ENCODE measurements around the gene RAPGEF6. TPM values are rescaled to one million over a fixed set of nuclear protein-coding genes. Genes with fewer than 3 reads are reported as not detected.

Gene RAPGEF6
- total and polyA plus RNA-seq, 2 experiments from 2014 or later: 9.5 to 20.3 TPM

DNA sequence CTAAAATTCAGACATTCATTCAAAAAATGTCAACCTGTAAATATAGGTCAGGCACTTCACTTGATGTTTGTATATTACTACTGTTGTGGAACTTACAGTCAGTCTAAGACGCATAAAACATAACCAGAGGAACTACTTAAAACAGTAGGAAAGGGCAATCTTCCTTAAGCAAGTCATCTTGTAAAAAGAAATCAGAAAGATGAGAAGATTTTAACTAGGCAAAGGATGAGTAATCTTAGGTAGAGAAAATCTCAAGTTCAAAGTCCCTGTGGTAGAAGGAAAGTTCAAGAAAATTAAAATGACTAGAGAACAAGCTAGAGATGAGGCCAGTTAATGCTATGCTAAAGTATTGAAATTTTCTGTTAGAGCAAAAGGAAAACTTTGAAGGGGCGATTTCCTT is 152.4 kb downstream of the RAPGEF6 start:
- ATAC-seq: no peak

More for the DNA sequence above, 152.4 kb downstream of the RAPGEF6 start:
- Histone ChIP-seq H3K27ac (ENCODE audit: low read depth) (no peak overlapping the region), H3K4me1 (ENCODE audit: insufficient read depth) (no peaks in the 10 kb centered on the region), H3F3A (replicated peaks; ENCODE audit: low read depth) (no peaks in the 10 kb centered on the region), H3K79me2 (replicated peaks; ENCODE audit: insufficient read depth) (no peaks in the 10 kb centered on the region), H3K4me2 (no peak overlapping the region), H4K20me1 (replicated peaks; ENCODE audit: insufficient read depth) (no peaks in the 10 kb centered on the region; the same call in 1 of the 2 replicates), H3K4me3 (no peak overlapping the region), H3K9me2 (ENCODE audit: insufficient read depth) (no peaks in the 10 kb centered on the region), H2AFZ (no peak overlapping the region), H3K36me3 (ENCODE audit: insufficient read depth) (no peaks in the 10 kb centered on the region; the same call in 1 of the 2 replicates), H3K27me3 (ENCODE audit: insufficient read depth) (no peaks in the 10 kb centered on the region)
- Mint-ChIP-seq H3K9me3 (no peaks in the 10 kb centered on the region; the same call in 2 of the 3 replicates), H3K27me3 (ENCODE audit: insufficient read depth, low read depth, poor library complexity) (peaks cover 3% of the 10 kb centered on the region), H3K36me3 (ENCODE audit: low read depth) (peaks cover 25% of the 10 kb centered on the region; the same call in 2 of the 3 replicates), H3K4me3 (no peak overlapping the region), H3K27ac (no peak overlapping the region), H3K4me1 (no peaks in the 10 kb centered on the region)
- no peak for DNase-seq (ENCODE audit: low spot score)
- no peak for TF ChIP-seq NANOG (IDR thresholded peaks at IDR 0.05; ENCODE audit: borderline replicate concordance)
- no peak for TF ChIP-seq ZNF331 (CRISPR knock-in tag; IDR thresholded peaks at IDR 0.05; ENCODE audit: low read depth)
- no peak for TF ChIP-seq POLR2AphosphoS5 (IDR thresholded peaks at IDR 0.05; ENCODE audit: low read depth)
- no peak for TF ChIP-seq EZH2phosphoT487 (IDR thresholded peaks at IDR 0.05; ENCODE audit: unreplicated experiment)
- TF ChIP-seq, protein P1, sequence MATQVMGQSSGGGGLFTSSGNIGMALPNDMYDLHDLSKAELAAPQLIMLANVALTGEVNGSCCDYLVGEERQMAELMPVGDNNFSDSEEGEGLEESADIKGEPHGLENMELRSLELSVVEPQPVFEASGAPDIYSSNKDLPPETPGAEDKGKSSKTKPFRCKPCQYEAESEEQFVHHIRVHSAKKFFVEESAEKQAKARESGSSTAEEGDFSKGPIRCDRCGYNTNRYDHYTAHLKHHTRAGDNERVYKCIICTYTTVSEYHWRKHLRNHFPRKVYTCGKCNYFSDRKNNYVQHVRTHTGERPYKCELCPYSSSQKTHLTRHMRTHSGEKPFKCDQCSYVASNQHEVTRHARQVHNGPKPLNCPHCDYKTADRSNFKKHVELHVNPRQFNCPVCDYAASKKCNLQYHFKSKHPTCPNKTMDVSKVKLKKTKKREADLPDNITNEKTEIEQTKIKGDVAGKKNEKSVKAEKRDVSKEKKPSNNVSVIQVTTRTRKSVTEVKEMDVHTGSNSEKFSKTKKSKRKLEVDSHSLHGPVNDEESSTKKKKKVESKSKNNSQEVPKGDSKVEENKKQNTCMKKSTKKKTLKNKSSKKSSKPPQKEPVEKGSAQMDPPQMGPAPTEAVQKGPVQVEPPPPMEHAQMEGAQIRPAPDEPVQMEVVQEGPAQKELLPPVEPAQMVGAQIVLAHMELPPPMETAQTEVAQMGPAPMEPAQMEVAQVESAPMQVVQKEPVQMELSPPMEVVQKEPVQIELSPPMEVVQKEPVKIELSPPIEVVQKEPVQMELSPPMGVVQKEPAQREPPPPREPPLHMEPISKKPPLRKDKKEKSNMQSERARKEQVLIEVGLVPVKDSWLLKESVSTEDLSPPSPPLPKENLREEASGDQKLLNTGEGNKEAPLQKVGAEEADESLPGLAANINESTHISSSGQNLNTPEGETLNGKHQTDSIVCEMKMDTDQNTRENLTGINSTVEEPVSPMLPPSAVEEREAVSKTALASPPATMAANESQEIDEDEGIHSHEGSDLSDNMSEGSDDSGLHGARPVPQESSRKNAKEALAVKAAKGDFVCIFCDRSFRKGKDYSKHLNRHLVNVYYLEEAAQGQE (IDR thresholded peaks at IDR 0.05; ENCODE audit: unreplicated experiment): no peak
- TF ChIP-seq, protein P2, sequence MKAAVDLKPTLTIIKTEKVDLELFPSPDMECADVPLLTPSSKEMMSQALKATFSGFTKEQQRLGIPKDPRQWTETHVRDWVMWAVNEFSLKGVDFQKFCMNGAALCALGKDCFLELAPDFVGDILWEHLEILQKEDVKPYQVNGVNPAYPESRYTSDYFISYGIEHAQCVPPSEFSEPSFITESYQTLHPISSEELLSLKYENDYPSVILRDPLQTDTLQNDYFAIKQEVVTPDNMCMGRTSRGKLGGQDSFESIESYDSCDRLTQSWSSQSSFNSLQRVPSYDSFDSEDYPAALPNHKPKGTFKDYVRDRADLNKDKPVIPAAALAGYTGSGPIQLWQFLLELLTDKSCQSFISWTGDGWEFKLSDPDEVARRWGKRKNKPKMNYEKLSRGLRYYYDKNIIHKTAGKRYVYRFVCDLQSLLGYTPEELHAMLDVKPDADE (IDR thresholded peaks at IDR 0.05): no peak
- TF ChIP-seq EZH2 (IDR thresholded peaks at IDR 0.05; ENCODE audit: low read depth, unreplicated experiment): no peak
- TF ChIP-seq, protein P3, sequence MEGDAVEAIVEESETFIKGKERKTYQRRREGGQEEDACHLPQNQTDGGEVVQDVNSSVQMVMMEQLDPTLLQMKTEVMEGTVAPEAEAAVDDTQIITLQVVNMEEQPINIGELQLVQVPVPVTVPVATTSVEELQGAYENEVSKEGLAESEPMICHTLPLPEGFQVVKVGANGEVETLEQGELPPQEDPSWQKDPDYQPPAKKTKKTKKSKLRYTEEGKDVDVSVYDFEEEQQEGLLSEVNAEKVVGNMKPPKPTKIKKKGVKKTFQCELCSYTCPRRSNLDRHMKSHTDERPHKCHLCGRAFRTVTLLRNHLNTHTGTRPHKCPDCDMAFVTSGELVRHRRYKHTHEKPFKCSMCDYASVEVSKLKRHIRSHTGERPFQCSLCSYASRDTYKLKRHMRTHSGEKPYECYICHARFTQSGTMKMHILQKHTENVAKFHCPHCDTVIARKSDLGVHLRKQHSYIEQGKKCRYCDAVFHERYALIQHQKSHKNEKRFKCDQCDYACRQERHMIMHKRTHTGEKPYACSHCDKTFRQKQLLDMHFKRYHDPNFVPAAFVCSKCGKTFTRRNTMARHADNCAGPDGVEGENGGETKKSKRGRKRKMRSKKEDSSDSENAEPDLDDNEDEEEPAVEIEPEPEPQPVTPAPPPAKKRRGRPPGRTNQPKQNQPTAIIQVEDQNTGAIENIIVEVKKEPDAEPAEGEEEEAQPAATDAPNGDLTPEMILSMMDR (conservative IDR thresholded peaks at IDR 0.05; ENCODE audit: low read depth in 2 of 2): no peak
- TF ChIP-seq JUNB (IDR thresholded peaks at IDR 0.05; ENCODE audit: unreplicated experiment): no peak
- no peak for TF ChIP-seq ZNF114 (CRISPR knock-in tag; IDR thresholded peaks at IDR 0.05)
- no peak for TF ChIP-seq CREB1 (CRISPR knock-in tag; IDR thresholded peaks at IDR 0.05; ENCODE audit: low read depth)
- TF ChIP-seq, protein P4, sequence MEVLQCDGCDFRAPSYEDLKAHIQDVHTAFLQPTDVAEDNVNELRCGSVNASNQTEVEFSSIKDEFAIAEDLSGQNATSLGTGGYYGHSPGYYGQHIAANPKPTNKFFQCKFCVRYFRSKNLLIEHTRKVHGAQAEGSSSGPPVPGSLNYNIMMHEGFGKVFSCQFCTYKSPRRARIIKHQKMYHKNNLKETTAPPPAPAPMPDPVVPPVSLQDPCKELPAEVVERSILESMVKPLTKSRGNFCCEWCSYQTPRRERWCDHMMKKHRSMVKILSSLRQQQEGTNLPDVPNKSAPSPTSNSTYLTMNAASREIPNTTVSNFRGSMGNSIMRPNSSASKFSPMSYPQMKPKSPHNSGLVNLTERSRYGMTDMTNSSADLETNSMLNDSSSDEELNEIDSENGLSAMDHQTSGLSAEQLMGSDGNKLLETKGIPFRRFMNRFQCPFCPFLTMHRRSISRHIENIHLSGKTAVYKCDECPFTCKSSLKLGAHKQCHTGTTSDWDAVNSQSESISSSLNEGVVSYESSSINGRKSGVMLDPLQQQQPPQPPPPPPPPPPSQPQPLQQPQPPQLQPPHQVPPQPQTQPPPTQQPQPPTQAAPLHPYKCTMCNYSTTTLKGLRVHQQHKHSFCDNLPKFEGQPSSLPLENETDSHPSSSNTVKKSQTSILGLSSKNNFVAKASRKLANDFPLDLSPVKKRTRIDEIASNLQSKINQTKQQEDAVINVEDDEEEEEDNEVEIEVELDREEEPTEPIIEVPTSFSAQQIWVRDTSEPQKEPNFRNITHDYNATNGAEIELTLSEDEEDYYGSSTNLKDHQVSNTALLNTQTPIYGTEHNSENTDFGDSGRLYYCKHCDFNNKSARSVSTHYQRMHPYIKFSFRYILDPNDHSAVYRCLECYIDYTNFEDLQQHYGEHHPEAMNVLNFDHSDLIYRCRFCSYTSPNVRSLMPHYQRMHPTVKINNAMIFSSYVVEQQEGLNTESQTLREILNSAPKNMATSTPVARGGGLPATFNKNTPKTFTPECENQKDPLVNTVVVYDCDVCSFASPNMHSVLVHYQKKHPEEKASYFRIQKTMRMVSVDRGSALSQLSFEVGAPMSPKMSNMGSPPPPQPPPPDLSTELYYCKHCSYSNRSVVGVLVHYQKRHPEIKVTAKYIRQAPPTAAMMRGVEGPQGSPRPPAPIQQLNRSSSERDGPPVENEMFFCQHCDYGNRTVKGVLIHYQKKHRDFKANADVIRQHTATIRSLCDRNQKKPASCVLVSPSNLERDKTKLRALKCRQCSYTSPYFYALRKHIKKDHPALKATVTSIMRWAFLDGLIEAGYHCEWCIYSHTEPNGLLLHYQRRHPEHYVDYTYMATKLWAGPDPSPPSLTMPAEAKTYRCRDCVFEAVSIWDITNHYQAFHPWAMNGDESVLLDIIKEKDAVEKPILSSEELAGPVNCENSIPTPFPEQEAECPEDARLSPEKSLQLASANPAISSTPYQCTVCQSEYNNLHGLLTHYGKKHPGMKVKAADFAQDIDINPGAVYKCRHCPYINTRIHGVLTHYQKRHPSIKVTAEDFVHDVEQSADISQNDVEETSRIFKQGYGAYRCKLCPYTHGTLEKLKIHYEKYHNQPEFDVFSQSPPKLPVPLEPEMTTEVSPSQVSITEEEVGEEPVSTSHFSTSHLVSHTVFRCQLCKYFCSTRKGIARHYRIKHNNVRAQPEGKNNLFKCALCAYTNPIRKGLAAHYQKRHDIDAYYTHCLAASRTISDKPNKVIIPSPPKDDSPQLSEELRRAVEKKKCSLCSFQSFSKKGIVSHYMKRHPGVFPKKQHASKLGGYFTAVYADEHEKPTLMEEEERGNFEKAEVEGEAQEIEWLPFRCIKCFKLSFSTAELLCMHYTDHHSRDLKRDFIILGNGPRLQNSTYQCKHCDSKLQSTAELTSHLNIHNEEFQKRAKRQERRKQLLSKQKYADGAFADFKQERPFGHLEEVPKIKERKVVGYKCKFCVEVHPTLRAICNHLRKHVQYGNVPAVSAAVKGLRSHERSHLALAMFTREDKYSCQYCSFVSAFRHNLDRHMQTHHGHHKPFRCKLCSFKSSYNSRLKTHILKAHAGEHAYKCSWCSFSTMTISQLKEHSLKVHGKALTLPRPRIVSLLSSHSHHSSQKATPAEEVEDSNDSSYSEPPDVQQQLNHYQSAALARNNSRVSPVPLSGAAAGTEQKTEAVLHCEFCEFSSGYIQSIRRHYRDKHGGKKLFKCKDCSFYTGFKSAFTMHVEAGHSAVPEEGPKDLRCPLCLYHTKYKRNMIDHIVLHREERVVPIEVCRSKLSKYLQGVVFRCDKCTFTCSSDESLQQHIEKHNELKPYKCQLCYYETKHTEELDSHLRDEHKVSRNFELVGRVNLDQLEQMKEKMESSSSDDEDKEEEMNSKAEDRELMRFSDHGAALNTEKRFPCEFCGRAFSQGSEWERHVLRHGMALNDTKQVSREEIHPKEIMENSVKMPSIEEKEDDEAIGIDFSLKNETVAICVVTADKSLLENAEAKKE (CRISPR knock-in tag; IDR thresholded peaks at IDR 0.05): no peak
- TF ChIP-seq STAT1 (IDR thresholded peaks at IDR 0.05; ENCODE audit: unreplicated experiment): no peak

All from GM23338 (cell line).